GM18511 (cell line): ENCODE data around the gene EVI5L.

ENCODE experiments used
- ATAC-seq: cut with Tn5 transposase; IDR thresholded peaks from one replicate; pipeline ENCODE4 v1.9.1; 2021; ENCODE audit warnings: mild to moderate bottlenecking, moderate library complexity; ENCODE audit not compliant: unreplicated experiment

The EVI5L gene

DNA sequence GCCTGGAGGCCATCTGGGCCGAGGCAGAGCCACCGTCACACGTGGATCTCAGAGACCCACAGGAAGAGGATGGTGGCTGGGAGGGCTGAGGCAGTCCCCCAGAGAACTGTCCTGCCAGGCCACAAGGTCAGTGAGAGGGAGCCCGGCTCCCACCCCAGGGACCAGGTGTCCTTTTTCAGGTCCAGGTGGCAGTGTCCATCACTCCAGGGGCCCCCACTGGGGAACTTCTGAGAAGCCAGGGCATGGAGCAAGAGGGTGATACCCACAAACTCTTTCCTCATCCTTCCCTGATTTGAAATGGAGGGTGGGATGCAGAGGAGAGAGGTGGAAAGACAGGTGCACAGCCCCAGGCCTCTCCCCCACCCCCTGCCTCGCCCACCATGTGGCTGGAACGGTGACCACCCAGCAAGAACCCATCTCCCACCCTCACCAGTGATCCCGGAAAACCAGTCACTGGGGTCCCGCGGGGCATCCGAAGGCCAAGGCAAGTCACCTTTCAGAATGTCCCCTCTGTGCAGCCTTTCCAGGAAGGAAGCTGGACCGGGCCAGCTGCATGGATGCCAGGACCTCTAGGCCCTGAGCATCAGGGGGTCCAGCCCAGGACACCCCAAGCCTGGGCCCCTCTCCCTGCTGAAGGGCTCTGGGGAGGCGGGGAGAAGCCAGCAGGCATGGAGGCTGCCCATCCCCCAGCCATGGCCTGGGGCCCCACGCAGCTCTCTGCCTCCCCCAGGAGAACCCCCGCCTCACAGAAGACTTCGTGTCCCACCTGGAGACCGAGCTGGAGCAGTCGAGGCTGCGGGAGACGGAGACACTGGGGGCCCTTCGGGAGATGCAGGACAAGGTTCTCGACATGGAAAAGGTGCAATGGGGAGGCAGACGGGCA, 30.1 kb downstream of the EVI5L start:
- ATAC-seq: no peak

DNA sequence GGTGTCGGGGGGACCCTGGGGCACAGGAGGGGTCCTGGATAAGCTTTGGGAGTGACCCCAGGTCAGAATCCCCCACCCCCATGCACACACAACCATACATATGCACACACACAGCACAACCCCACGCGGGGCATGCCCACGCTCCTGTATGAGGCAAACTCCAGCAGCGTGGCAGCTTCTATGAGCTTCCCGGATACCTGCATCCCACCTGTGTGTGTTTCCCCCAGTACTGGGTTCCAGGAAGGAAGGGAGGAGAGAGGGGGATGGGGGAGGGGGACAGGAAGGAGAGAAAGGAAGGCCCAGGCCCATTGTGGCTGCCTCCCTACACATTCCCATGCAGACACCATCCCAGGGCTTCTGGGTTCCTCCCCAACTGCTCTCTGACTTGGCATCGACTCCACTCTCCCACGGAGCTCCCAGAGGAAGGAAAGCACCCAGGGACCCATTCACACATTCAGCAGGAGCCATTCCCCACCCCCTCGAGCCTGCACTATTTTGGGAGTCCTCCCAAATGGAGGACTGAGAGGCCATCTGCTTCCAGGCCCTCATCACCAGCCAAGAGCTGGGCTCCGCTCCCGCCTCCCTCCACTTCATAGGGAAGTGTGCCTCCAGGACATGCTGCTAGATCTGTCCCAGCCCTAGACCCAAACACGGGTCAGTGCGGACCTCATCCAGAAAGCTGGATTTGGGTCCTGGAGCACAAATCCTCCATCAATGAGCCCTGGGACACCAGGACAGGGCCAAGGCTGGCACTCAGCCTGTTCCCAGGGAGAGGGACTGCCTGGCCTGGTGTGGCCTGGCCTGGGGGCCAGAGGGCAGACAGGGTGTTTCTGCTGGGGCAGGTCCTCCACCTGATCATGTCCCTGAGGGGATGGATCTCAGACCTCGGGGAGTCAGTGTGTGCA, 30.9 kb downstream of the EVI5L start:
- ATAC-seq: no peak

DNA sequence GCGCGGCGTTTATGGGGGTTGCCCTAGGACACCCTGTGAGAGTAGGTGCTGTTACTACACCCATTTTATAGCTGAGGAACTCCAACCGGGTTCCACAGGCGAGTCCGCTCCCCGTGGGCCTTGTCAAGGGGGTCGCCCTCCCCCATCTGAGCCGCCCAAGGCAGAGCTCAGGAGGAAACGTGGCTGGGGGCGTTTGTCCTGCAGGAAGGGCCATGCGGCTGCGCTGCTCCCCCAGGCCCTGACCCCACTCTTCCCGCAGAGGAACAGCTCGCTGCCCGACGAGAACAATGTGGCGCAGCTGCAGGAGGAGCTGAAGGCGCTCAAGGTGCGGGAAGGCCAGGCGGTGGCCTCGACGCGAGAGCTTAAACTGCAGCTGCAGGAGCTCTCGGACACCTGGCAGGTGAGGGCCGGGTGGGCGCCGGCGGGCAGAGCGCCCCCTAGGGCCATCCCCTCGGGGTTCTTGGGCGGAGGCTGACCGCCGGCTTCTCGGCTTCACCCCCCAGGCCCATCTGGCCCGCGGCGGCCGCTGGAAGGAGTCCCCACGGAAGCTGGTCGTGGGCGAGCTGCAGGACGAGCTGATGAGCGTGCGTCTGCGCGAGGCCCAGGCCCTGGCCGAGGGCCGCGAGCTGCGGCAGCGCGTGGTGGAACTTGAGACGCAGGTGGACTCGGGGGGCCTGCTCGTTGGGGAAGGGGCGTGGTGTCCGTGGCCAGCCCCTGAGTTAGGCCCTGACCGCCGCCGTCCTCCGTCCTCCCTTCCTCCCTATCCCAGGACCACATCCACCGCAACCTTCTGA, 31.8 kb downstream of the EVI5L start:
- ATAC-seq: no peak

DNA sequence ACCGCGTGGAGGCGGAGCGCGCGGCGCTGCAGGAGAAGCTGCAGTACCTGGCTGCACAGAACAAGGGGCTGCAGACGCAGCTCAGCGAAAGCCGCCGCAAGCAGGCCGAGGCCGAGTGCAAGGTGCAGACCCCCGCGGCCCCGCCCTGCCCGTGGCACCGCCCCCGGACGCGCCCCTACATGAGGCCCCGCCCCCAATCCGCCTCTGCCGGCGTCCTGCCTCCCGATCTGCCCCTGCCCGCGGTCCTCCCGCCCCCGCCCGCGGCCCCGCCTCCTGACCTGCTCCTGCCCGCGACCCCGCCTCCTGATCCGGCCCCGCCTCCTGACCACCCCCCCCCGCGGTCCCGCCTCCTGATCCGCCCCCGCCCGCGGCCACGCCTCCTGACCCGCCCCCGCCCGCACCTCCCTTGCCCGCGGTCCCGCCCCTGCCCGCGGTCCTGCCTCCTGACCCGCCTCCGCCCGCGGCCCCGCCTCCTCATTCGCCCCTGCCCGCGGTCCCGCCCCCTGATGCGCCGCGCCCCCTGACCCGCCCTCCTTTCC, 32.5 kb downstream of the EVI5L start:
- no peak for ATAC-seq

DNA sequence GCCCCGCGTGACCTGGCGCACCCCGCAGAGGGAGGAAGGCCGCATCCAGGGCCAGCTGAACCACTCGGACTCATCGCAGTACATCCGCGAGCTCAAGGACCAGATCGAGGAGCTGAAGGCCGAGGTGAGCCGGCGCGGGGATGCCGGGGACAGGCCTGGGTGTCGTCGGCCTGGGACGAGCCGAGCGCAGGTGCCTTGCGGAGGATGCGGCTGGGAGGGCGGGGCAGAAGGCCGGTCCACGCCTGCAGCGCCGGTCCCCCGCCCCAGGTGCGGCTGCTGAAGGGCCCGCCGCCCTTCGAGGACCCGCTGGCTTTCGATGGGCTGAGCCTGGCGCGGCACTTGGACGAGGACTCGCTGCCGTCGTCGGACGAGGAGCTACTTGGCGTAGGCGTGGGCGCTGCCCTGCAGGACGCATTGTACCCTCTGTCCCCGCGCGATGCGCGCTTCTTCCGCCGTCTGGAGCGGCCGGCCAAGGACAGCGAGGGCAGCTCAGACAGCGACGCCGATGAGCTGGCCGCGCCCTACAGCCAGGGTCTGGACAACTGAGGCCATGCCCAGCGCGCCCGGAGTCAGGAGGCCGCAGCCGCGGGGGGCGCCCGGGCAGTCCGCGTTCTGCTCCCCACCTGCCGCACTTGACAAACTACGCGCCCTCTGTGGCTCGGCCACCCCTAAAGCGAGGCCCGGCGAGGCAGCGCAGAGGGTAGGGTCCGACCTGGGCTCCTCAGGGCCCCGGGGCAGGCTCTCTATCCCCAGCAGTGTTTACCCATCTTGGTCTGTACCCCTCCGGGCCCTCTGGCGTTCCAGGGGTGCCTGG, 33.3 kb downstream of the EVI5L start:
- ATAC-seq: no peak

DNA sequence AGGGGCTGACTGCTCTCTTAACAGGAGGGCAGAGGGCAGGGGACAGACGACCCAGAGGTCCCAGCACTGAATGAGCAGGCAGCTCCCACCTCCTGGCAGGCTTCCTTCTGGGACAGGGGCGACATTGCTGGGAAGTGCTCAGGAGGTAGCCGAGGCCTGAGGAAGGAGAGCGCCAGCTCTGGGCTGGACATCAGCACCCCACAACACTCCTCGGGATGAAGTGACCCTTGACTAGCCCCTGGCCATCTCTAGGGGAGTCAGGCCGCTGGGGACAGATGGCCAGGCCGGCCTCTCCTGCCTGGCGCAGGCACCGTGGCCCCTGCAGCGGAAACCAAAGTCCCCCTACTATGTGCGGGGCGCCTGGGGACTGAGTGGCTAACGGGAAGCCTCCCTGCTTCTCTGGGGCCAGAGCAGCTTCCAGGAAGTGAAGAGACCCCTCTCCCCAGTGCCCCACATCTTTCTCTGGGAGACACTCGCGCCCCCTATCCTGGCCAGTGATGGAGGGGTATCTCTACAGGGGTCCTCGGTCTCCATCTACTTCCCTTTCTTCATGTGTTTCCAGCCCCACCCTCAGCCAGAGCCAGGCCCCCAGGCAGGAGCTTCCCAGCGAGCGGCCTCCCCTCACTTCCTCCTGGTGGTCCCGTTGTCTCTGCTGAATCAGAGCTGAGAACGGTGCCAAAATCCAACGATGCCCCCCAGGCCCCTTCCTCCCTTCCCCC, 34.1 kb downstream of the EVI5L start:
- no peak for ATAC-seq

DNA sequence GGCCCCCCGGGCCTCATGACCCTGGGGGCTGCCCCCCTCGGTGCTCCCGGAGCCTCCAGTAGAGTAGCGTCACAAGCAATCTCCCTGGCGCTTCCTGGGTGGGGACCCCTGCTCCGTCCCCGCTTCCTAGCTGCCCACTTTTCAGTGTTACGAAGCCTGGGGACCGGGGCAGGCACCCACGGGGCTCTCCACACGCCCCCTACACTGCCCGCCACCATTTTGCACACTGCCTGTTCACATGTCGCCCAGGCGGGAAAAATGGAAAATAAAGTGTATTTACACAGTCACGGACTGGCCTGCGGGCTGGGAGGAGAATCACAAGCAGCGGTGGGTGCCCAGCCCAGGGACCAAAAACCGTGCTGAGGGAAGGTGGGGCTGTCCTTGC, 34.7 kb downstream of the EVI5L start:
- ATAC-seq: no peak

DNA sequence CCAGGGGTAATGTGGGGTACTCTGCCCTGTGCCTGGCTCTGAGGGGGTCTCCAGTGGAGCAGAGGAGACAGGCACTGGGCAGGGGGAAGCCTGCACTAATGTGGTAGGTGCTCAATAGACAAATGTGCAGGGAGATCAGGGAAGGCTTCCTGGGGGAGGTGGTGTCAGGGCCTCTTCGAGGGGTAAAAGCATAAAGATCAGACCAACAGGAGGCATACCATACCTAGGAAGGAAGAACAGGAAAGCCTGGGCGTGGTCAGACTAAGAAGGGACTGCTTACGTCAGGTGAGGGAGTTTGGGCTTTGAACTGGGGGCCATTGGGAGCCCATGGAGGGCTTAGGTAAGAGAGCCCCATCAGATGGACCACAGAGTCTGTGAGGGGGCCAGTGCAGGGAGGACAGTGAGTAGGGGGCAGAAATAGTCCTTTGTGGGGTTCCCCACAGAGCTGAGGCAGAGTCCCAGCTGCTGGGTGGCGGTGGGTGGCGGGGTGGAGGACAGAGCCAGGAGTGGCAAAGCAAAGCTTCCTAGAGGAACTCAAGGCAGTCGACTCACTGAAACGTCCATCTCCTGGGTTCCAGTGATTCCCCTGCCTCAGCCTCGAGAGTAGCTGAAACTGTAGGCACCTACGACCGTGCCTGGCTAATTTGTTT, 35.4 kb downstream of the EVI5L start:
- no peak for ATAC-seq

DNA sequence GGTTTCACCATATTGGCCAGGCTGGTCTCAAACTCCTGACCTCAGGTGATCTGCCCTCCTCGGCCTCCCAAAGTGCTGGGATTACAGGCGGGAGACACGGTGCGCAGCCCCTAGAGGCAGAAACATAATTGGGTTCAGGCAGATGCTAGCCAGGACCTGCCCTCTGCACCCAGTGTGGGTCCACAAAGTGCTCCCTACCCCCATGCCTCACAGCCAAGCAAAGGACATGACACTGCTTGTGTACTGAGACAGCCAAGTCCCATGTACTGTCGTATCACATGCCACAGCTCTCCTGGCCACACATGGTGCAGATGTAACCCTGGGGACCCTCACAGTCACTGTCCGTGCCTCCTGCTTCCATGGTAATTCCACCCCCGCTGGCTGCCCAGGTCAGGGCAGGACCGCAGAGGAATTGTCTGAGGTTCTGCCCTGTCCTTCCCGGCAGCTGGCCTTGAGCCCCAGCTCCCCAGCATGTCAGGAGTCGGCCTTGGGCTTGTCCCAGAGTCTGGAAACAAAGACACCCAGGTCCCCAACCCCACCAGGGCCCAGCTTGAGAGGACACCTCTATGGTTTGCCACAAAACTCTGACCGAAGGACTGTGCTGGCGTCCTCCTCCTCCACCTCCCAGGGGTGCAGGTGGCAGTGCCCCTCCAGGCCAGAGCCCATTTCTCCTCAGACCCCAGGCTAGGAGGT, 36.5 kb downstream of the EVI5L start:
- ATAC-seq: no peak

DNA sequence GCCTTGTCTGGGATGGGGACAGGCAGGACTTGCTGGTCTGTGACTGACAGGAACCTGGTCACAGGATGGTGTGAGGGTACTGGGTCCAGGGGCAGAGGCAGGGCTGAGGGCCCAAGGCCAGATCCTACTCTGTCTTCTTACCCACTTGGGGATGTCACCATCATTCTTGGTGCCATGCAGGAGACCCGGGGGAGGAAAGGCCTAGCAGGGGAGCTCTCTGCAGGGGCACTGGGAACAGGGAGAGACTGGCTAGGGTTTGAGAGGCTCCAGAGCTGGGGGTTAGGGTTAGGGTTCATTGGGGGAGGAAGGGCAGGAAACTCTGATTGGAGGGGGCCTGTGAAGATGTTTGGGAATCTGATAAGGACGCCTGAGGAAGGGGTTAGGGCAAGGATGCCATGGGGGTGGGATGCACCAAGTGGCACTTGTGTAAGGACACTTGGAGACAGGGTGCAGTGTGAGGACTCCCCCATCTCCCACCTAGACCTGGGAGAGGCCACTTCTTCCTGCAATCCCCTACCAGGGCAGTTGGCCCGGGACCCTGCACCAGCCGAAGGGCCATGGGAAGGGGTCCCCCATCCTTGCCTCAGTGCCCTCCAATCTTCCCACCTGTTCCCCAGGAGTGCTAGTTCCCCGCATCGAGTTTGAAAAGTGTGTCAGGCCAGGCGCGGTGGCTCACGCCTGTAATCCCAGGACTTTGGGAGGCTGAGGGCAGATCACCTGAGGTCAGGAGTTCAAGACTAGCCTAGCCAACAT, 37.2 kb downstream of the EVI5L start:
- no peak for ATAC-seq

DNA sequence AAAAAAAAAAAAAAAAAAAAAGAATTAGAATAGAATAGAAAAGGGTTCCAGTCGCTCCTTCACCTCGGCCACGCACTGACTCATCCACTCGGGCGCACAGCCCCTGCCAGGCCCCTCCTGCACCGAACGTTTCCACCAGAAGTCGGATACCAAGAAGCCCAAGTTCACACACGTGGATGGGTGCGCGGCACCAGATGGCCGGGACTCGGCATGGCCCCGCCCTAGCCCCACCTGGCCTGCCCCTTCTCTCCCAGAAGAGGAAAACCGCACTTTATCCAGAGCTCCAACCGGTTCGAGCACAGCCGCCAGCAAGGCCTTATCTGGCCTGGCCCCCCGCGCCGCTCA, 38.3 kb downstream of the EVI5L start:
- no peak for ATAC-seq

DNA sequence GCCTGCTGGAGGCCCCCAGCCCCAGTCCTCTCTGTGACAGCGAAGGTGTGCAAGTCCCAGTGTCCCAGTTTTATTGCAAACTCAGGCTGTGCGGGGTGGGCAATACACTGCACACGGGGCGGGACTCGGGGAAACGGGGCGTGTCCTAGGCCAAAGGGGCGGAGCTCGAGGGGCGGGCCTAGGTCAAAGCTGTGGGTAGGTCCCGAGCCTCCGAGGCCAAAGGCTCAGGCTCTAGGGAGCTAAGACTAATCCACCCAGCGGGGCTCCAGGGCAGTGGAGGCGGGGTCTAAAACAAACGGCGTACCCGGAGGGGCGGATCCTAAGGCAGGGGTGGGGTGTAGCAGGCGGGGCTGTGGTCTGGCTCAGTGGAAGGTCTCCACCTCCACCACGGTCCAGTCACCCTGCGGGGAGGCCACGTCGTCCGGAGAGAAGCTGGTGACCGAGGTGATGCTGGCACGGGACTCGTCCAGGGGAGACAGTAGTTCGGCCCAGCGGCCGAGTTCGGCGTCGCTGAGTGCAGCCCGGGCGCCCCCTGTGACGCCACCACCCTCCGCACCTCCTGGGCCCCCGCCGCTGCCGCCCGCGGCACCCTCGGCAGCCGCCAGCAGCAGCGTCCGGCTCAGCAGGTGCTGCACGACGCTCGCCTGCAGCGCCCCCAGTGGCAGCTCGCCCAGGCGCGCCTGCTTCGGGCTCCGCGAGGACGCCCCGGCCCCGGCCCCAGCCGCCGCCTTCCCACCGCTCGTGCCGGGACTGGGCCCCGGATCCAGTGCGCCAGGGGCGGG, 38.8 kb downstream of the EVI5L start:
- ATAC-seq: peak; percentile 74

DNA sequence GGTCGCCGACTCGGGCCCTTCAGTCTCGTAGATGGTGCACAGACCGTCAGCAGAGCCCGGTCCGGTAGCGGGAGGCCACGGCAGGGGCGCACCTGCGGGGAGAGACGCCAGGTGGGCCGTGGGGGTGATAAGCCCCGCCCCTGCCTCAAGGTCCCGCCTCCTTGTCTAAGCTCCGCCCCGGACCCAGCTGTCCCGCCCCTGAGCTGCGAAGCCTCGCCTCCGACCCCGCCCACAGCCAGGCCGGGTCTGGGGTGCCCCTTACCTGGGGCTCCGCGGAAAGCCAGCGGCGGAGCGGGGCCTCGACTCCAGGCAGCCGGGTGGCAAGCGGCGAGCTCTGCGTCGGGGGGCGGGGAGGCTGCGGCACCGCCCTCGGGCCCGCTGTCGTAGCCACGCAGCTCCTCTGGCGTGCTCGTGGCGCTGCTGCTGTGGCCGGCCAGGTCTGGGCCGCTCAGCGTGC, 39.5 kb downstream of the EVI5L start:
- ATAC-seq: peak; percentile 56

DNA sequence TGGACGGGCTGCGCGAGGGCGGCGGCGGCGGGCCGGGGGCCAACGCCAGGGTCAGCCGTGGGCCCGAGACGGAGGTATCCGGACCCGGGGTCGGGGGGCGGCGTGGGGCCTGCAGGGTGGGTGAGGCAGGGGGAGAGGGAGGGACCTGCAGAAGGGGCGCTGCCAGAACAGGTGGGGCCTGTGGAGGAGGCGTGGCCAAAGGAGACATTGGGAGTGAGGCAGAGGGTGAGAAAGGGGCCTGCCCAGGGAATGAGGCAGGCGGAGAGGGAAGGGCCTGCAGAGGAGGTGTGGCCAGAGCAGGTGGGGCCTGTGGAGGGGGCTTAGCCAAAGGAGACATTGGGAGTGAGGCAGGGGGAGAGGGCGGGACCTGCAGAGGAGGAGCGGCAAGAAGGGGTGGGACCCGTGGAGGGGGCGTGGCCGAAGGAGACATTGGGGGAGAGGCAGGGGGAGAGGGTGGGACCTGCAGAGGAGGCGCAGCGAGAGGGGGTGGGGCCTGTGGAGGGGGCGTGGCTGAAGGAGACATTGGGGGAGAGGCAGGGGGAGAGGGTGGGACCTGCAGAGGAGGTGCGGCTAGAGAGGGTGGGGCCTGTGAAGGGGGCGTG, 40.0 kb downstream of the EVI5L start:
- no peak for ATAC-seq

DNA sequence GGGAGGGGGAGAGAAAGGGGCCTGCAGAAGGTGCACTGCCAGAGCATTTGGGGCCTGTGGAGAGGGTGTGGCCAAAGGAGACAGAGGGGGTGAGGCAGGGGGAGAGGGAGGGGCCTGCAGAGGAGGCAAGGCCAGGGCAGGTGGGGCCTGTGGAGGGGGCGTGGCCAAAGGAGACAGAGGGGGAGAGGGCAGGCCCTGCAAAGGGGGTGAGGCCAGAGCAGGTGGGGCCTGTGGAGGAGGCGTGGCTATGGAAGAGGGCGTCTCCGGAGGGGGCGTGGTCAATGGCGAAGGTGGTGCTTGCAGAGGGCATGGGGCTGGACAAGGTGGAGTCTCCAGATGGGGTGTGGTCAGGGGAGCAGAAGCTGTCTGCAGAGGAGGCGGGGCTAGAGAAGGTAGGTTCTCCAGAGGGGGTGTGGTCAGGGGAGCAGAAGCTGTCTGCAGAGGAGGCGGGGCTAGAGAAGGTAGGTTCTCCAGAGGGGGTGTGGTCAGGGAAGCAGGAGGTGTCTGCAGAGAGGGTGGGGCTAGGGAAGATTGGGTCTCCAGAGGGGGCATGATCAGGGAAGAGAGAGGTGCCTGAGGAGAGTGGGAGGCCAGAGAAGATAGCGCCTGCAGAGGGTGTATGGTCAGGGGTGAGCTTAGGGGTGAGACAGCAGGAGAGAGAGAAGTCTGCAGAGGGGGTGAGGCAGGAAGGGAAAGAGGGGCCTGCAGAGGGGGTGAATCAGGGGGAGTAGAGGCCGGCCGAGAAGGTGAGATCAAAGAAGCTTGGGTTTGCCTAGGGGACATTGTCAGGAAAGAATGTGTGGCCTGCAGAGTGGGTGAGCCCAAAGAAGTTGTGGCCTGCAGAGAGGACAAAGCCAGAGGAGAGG, 40.8 kb downstream of the EVI5L start:
- ATAC-seq: no peak
